Suprapubic skin (tissue), 4 donors: ENCODE data around the gene ECM1. TPM values are rescaled to one million over a fixed set of nuclear protein-coding genes. Genes with fewer than 3 reads are reported as not detected.

Source experiments
- DNase-seq, 2 donors: peaks; one replicate each; pipeline ENCODE4 v3.0.0-alpha.2; 2019; ENCODE audit warnings: low spot score in 2 of 2
- H3K27ac ChIP-seq: fragments of 200-600 bp; sonication (generic); one replicate; pipeline ENCODE4 v1.5.1; 2019
- H3K27me3 ChIP-seq: fragments of 200-600 bp; sonication (generic); one replicate; pipeline ENCODE4 v1.5.1; 2019
- H3K36me3 ChIP-seq: fragments of 200-600 bp; sonication (generic); one replicate; pipeline ENCODE4 v1.5.1; 2019
- H3K4me1 ChIP-seq: fragments of 200-600 bp; sonication (generic); one replicate; pipeline ENCODE4 v1.5.1; 2019
- H3K4me3 ChIP-seq: fragments of 200-600 bp; sonication (generic); one replicate; pipeline ENCODE4 v1.5.1; 2019; ENCODE audit warnings: mild to moderate bottlenecking
- H3K9me3 ChIP-seq: fragments of 200-600 bp; sonication (generic); one replicate; pipeline ENCODE4 v1.5.1; 2019
- EP300 ChIP-seq: sonication (generic); formaldehyde crosslinking; IDR thresholded peaks from one replicate; pipeline ENCODE4 v1.6.1; 2017; ENCODE audit warnings: antibody characterized with exemption
- POLR2A ChIP-seq, 2 donors: fragments of 450-650 bp; IDR thresholded peaks; one replicate each; pipeline ENCODE4 v1.6.1; 2017; ENCODE audit warnings: antibody characterized with exemption in 2 of 2, mild to moderate bottlenecking in 2 of 2, moderate library complexity in 2 of 2
- POLR2AphosphoS5 ChIP-seq, 3 donors: sonication (generic); formaldehyde crosslinking; IDR thresholded peaks; one replicate each; pipeline ENCODE4 v1.6.1; 2017; ENCODE audit warnings: antibody characterized with exemption in 3 of 3
- WGBS: methylation state at CpG from one replicate; pipeline ENCODE4 v1.1.5; 2018; 5-methylcytosine and 5-hydroxymethylcytosine counted together
- total RNA-seq, 4 donors: library from RNA; depleted of rRNA; stranded (reverse); fragments of >200 nt; gene quantifications; one replicate each; pipeline ENCODE4 v1.1.0, GENCODE V29; 2016
- TF ChIP-seq, protein P1 (sequence below), 2 donors: fragments of 200-600 bp in 1 of 2; fragments of 450-650 bp in 1 of 2; sonication (generic) in 1 of 2; IDR thresholded peaks; one replicate each; pipeline ENCODE4 v1.5.1; 2016 to 2019; ENCODE audit warnings: antibody characterized with exemption in 2 of 2, mild to moderate bottlenecking in 1 of 2, moderate library complexity in 1 of 2

ECM1 gene
- total RNA-seq, 4 donors from 2014 or later = 20.8 to 60.7 (median 44.1) TPM

GRCh38 chr1:150473659-150474058 is 34.2 kb upstream of the ECM1 start:
- Histone ChIP-seq H3K9me3 (no peaks in the 10 kb centered on the region), H3K4me1 (peaks cover 9% of the 10 kb centered on the region), H3K27me3 (no peaks in the 10 kb centered on the region), H3K27ac (no peak overlapping the region), H3K4me3 (no peak overlapping the region), H3K36me3 (peaks cover 41% of the 10 kb centered on the region)
- DNase-seq = no peak
- no peak for TF ChIP-seq POLR2AphosphoS5 (IDR thresholded peaks at IDR 0.05)
- no peak for TF ChIP-seq POLR2A (IDR thresholded peaks at IDR 0.05)
- TF ChIP-seq EP300 = no peak
- TF ChIP-seq, protein P1, sequence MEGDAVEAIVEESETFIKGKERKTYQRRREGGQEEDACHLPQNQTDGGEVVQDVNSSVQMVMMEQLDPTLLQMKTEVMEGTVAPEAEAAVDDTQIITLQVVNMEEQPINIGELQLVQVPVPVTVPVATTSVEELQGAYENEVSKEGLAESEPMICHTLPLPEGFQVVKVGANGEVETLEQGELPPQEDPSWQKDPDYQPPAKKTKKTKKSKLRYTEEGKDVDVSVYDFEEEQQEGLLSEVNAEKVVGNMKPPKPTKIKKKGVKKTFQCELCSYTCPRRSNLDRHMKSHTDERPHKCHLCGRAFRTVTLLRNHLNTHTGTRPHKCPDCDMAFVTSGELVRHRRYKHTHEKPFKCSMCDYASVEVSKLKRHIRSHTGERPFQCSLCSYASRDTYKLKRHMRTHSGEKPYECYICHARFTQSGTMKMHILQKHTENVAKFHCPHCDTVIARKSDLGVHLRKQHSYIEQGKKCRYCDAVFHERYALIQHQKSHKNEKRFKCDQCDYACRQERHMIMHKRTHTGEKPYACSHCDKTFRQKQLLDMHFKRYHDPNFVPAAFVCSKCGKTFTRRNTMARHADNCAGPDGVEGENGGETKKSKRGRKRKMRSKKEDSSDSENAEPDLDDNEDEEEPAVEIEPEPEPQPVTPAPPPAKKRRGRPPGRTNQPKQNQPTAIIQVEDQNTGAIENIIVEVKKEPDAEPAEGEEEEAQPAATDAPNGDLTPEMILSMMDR (IDR thresholded peaks at IDR 0.05) = no peak
- 82% methylated on average over 4 of the region's 4 CpGs for WGBS

DNA sequence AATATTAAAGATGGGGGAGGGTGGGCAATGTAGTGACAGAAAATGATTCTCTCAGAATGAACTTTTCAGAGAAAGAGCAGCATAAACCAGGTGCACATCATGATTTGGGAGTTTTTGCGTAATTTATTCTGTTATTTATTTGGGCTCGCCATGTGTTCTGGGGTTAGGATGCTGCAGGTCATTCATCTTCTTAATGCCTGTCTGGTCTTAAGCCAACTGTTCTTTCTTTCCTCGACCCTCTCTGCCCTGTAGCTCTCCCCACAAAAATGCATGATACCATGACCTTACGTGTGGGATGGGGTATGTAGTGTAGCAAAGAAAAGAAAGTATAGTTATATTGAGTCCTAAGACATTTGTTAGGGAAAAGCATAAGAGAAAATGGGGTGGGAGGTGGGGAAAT is 33.0 kb upstream of the ECM1 start:
- Histone ChIP-seq H3K4me3 (no peak overlapping the region), H3K36me3 (peaks cover 36% of the 10 kb centered on the region), H3K27me3 (no peaks in the 10 kb centered on the region), H3K27ac (no peak overlapping the region), H3K9me3 (no peaks in the 10 kb centered on the region), H3K4me1 (peaks cover 9% of the 10 kb centered on the region)
- DNase-seq = no peak
- 81% methylated on average over 4 of the region's 4 CpGs for WGBS
- TF ChIP-seq, protein P1 (IDR thresholded peaks at IDR 0.05) = no peak
- TF ChIP-seq POLR2A (IDR thresholded peaks at IDR 0.05) (no peak), EP300 (no peak), POLR2AphosphoS5 (IDR thresholded peaks at IDR 0.05) (no peak)

GRCh38 chr1:150476754-150477153 is 31.2 kb upstream of the ECM1 start:
- H3K36me3 ChIP-seq = peaks cover 17% of the 10 kb centered on the region
- WGBS = 62% methylated on average over 3 of the region's 3 CpGs

DNA sequence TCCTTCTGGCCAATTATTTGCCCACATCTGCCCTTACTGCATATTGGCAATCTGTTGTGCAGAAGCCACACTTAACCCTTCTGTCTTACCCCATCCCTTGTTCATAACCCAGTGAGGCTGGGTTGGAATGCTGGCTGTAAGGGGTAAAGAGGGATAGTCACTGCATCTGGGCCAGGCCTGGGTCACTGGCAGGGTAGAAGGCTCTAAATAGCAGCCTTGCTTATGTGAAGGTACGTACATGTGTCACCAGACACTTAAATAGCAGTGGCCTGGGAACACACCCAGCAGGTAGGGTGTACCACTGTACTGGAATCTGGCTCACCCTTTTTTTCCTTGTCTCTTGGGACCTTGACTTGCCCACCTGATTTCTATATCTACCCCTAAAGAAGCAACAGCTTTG is 30.6 kb upstream of the ECM1 start:
- TF ChIP-seq POLR2A (IDR thresholded peaks at IDR 0.05) = no peak
- TF ChIP-seq POLR2AphosphoS5 (IDR thresholded peaks at IDR 0.05) = no peak
- TF ChIP-seq EP300 = no peak
- TF ChIP-seq, protein P1 (IDR thresholded peaks at IDR 0.05) = no peak
- Histone ChIP-seq H3K36me3 (peaks cover 11% of the 10 kb centered on the region), H3K9me3 (no peaks in the 10 kb centered on the region), H3K4me3 (no peak overlapping the region), H3K4me1 (peaks cover 9% of the 10 kb centered on the region), H3K27me3 (no peaks in the 10 kb centered on the region), H3K27ac (no peak overlapping the region)
- no peak for DNase-seq
- 33% methylated on average over 1 of the region's 1 CpG for WGBS

More at GRCh38 chr1:150476754-150477153, 31.2 kb upstream of the ECM1 start:
- Histone ChIP-seq H3K4me1 (peaks cover 9% of the 10 kb centered on the region), H3K27ac (no peak overlapping the region), H3K27me3 (no peaks in the 10 kb centered on the region), H3K9me3 (no peaks in the 10 kb centered on the region), H3K4me3 (no peak overlapping the region)
- no peak for DNase-seq
- TF ChIP-seq POLR2AphosphoS5 (IDR thresholded peaks at IDR 0.05) (no peak), EP300 (no peak), POLR2A (IDR thresholded peaks at IDR 0.05) (no peak)
- TF ChIP-seq, protein P1 (IDR thresholded peaks at IDR 0.05) = no peak

- WGBS = 56% methylated on average over 4 of the region's 4 CpGs
- peaks cover 7% of the 10 kb centered on the region for H3K36me3 ChIP-seq
- H3K4me1 ChIP-seq = peaks cover 9% of the 10 kb centered on the region
- no peaks in the 10 kb centered on the region for H3K27me3 ChIP-seq
- TF ChIP-seq POLR2A (IDR thresholded peaks at IDR 0.05) (no peak), POLR2AphosphoS5 (IDR thresholded peaks at IDR 0.05) (no peak), EP300 (no peak)
- TF ChIP-seq, protein P1 (IDR thresholded peaks at IDR 0.05) = no peak
- H3K4me3 ChIP-seq = no peak overlapping the region
- no peaks in the 10 kb centered on the region for H3K9me3 ChIP-seq
- DNase-seq = no peak
- H3K27ac ChIP-seq = no peak overlapping the region
Measured at GRCh38 chr1:150477733-150478132, 30.2 kb upstream of the ECM1 start.
